HG02588 (cell line): ENCODE results near the gene RAD51.

Source experiments
- ATAC-seq: cut with Tn5 transposase; IDR thresholded peaks from one replicate; pipeline ENCODE4 v1.9.1; 2021; ENCODE audit warnings: mild to moderate bottlenecking, moderate library complexity; ENCODE audit not compliant: unreplicated experiment

Gene RAD51

GRCh38 chr15:40775740-40776536, 81.0 kb downstream of the RAD51 start:
- no peak for ATAC-seq

GRCh38 chr15:40776537-40777141, 81.7 kb downstream of the RAD51 start:
- no peak for ATAC-seq
